PC-3 (cell line): ENCODE results near the gene SDK2. TPM values are rescaled to one million over a fixed set of nuclear protein-coding genes. Genes with fewer than 3 reads are reported as not detected.

Experiments
- ATAC-seq: fragments of 200-7000 bp; cut with Tn5 transposase; 2 replicates; pipeline ENCODE4 v1.9.1; 2020; ENCODE audit warnings: mild to moderate bottlenecking, moderate library complexity
- BruUV-seq: library from RNA; stranded (reverse); fragments of 400-500 nt; replicated peaks from 2 replicates; lab custom pipeline; 2021; lab: Mats Ljungman, UMichigan
- CTCF ChIA-PET: fragments of 300-600 bp; sonication (Branson Sonifier 250); formaldehyde crosslinking; loops from one replicate; lab custom pipeline; 2022; ENCODE audit warnings: antibody characterized with exemption; lab: Charles Lee
- POLR2A ChIA-PET: fragments of 300-600 bp; sonication (Branson Sonifier 250); formaldehyde crosslinking; loops from one replicate; lab custom pipeline; 2022; ENCODE audit warnings: antibody characterized with exemption; ENCODE audit not compliant: unreplicated experiment; lab: Charles Lee
- DNase-seq: peaks from one replicate; pipeline ENCODE4 v3.0.0-alpha.2; 2015
- H2AFZ ChIP-seq: fragments of 300-600 bp; sonication (generic); 2 replicates; pipeline ENCODE4 v1.6.0; 2016; ENCODE audit warnings: antibody characterized with exemption, low read length
- H3F3A ChIP-seq: fragments of 300-600 bp; sonication (generic); one replicate; pipeline ENCODE4 v1.6.0; 2017; ENCODE audit warnings: antibody characterized with exemption, low read length, control low read depth, mild to moderate bottlenecking; ENCODE audit not compliant: unreplicated experiment
- H3K27ac ChIP-seq: fragments of 300-600 bp; sonication (generic); 2 replicates; pipeline ENCODE4 v1.5.1; 2016; ENCODE audit warnings: mild to moderate bottlenecking, low read length
- H3K27me3 ChIP-seq: fragments of 300-600 bp; sonication (generic); 2 replicates; pipeline ENCODE4 v1.6.1; 2016; ENCODE audit warnings: low read length, mixed read lengths
- H3K36me3 ChIP-seq: fragments of 300-600 bp; sonication (generic); 2 replicates; pipeline ENCODE4 v1.6.1; 2016; ENCODE audit warnings: low read depth, mixed run types, low read length, mixed read lengths
- H3K4me1 ChIP-seq: fragments of 300-600 bp; sonication (generic); 2 replicates; pipeline ENCODE4 v1.5.1; 2016; ENCODE audit warnings: low read length; ENCODE audit not compliant: insufficient read depth
- H3K4me2 ChIP-seq: fragments of 300-600 bp; sonication (generic); 2 replicates; pipeline ENCODE4 v1.6.0; 2016; ENCODE audit warnings: low read length
- H3K4me3 ChIP-seq: fragments of 300-600 bp; sonication (generic); 2 replicates; pipeline ENCODE4 v1.5.1; 2016; ENCODE audit warnings: mild to moderate bottlenecking, low read length, mixed read lengths
- H3K79me2 ChIP-seq: fragments of 300-600 bp; sonication (generic); 2 replicates; pipeline ENCODE4 v1.6.1; 2017; ENCODE audit warnings: low read length, mixed read lengths
- H3K9ac ChIP-seq: fragments of 300-600 bp; sonication (generic); 2 replicates; pipeline ENCODE4 v1.6.0; 2016; ENCODE audit warnings: mild to moderate bottlenecking, low read length
- H3K9me2 ChIP-seq: fragments of 300-600 bp; sonication (generic); replicated peaks from 2 replicates; pipeline ENCODE4 v1.6.1; 2016; ENCODE audit warnings: mixed run types, low read length, mixed read lengths
- H3K9me3 ChIP-seq: fragments of 300-600 bp; sonication (generic); 2 replicates; pipeline ENCODE4 v1.6.1; 2016; ENCODE audit warnings: low read length, mixed read lengths
- H4K20me1 ChIP-seq: fragments of 300-600 bp; sonication (generic); 2 replicates; pipeline ENCODE4 v1.6.1; 2016; ENCODE audit warnings: low read length, mixed read lengths
- EZH2 ChIP-seq: fragments of 300-600 bp; sonication (generic); IDR thresholded peaks from one replicate; pipeline ENCODE4 v1.6.1; 2017; ENCODE audit warnings: antibody characterized with exemption, mild to moderate bottlenecking, low read length; ENCODE audit not compliant: unreplicated experiment
- EZH2phosphoT487 ChIP-seq: fragments of 300-600 bp; sonication (generic); IDR thresholded peaks from 2 replicates; pipeline ENCODE4 v1.6.1; 2018; ENCODE audit warnings: mild to moderate bottlenecking, antibody characterized with exemption, low read length, borderline replicate concordance
- intact Hi-C: fragments of 100-400 bp; cut with micrococcal nuclease; formaldehyde crosslinking; loops from 2 replicates; pipeline ENCODE4 v1.9.0; 2023
- total RNA-seq: library from RNA; depleted of rRNA; stranded (reverse); fragments of >200 nt; gene quantifications from 2 replicates; pipeline ENCODE4 v1.2.3, GENCODE V29; 2014
- TF ChIP-seq, protein P1 (sequence below): fragments of 300-600 bp; sonication (generic); conservative IDR thresholded peaks from 2 replicates; pipeline ENCODE4 v1.5.1; 2017; ENCODE audit warnings: antibody characterized with exemption, low read depth, mild to moderate bottlenecking, low read length

SDK2 gene
- total RNA-seq, 1 experiment from 2014 or later, result 0.07 TPM

DNA sequence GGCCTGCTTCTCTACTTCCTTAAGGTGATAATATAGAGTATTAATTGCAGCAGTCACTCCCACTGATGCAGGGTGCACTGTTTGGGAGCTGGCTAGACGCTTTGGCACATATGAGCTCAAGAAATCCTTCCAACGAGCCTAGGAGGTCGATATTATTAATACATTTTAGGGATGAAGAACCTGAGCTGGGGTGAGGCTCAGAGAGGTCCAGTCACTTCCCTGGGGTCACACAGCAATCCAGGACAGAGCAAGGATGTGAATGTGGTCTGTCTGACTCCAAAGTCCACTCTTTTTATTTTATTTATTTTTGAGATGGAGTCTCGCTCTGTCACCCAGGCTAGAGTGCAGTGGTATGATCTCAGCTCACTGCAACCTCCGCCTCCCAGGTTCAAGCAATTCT is 176.0 kb downstream of the SDK2 start:
- Histone ChIP-seq H3K9me2 (no peaks in the 10 kb centered on the region), H3K4me3 (no peak overlapping the region), H2AFZ (no peak overlapping the region), H3K9ac (no peak overlapping the region), H3K9me3 (no peaks in the 10 kb centered on the region), H3K79me2 (no peaks in the 10 kb centered on the region), H4K20me1 (no peaks in the 10 kb centered on the region), H3K36me3 (no peaks in the 10 kb centered on the region), H3K27ac (no peak overlapping the region), H3K27me3 (peaks cover 51% of the 10 kb centered on the region), H3F3A (no peaks in the 10 kb centered on the region), H3K4me2 (no peak overlapping the region), H3K4me1 (no peaks in the 10 kb centered on the region)
- no peak for DNase-seq
- no peak for ATAC-seq
- BruUV-seq, result no TSS peak
- TF ChIP-seq, protein P1, sequence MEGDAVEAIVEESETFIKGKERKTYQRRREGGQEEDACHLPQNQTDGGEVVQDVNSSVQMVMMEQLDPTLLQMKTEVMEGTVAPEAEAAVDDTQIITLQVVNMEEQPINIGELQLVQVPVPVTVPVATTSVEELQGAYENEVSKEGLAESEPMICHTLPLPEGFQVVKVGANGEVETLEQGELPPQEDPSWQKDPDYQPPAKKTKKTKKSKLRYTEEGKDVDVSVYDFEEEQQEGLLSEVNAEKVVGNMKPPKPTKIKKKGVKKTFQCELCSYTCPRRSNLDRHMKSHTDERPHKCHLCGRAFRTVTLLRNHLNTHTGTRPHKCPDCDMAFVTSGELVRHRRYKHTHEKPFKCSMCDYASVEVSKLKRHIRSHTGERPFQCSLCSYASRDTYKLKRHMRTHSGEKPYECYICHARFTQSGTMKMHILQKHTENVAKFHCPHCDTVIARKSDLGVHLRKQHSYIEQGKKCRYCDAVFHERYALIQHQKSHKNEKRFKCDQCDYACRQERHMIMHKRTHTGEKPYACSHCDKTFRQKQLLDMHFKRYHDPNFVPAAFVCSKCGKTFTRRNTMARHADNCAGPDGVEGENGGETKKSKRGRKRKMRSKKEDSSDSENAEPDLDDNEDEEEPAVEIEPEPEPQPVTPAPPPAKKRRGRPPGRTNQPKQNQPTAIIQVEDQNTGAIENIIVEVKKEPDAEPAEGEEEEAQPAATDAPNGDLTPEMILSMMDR, result no peak
- TF ChIP-seq EZH2phosphoT487, result no peak
- TF ChIP-seq EZH2, result no peak
- intact Hi-C loops, result no loop called here
- ChIA-PET POLR2A (no interaction called here), CTCF (no interaction called here)

DNA sequence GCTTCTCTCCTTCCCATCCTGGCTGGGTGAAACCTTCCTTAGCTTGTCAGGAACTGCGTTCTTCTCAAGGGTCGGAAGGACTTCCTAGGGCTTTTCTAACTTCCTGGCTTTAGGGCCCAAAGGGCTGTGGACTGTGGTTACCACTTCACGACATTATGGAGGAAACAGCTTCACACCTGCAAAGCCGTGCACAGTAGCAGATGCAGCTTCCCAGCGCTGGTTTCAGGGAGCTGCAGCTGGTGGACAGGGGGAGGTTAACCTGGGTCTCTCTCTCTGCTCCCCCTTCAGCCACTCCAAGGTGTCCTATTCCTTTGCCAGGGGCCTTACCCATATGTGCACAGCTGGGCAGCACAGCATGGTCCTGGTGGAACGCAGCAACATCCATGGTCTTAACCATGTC is 176.6 kb downstream of the SDK2 start:
- ChIA-PET CTCF (no interaction called here), POLR2A (no interaction called here)
- no peak overlapping the region for H2AFZ ChIP-seq
- BruUV-seq, result no TSS peak
- no peaks in the 10 kb centered on the region for H3K4me1 ChIP-seq
- H3K4me2 ChIP-seq, result no peak overlapping the region
- no peak overlapping the region for H3K4me3 ChIP-seq
- no peaks in the 10 kb centered on the region for H3K36me3 ChIP-seq
- no peak overlapping the region for H3K9ac ChIP-seq
- TF ChIP-seq EZH2, result no peak
- no peaks in the 10 kb centered on the region for H3K9me2 ChIP-seq
- H3F3A ChIP-seq, result no peaks in the 10 kb centered on the region
- no peaks in the 10 kb centered on the region for H3K79me2 ChIP-seq
- ATAC-seq (no peak), DNase-seq (no peak)
- peaks cover 51% of the 10 kb centered on the region for H3K27me3 ChIP-seq
- intact Hi-C loops, result no loop called here
- H4K20me1 ChIP-seq, result no peaks in the 10 kb centered on the region
- H3K27ac ChIP-seq, result no peak overlapping the region
- no peaks in the 10 kb centered on the region for H3K9me3 ChIP-seq

DNA sequence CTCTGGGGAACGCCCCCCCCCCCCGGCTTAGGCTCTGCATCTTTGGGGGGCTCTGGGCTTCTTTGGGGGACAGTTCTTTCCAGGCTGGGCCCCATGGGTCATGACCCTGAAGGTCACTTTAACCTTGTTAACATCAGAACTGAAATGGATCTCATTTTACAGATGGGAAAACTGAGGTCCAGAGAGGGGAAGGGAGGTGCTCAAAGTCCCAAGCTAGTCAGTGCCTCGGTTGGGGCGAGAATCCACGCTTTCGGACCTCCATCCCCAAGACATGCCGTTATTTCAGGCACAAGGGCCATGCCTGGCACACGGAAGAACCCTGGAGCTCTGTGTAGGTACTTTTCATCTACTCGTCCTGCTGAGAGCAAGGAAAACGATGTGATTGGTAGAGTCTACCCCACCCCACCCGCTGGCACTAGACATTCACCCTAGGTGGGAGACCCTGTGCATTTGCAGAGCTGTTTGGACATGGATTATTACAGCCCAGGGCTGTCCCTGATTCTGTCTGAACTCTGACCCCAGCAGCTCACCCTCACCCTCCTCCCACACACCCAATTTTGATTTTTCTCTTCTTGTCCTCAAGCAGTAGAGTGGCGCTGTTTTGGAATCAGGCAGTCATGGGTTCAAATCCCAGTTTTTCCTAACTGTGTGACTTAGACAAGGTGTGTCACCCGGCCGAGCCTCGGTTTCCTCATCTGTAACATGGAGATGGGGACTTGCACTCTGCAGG is 177.4 kb downstream of the SDK2 start:
- Histone ChIP-seq H3K79me2 (no peaks in the 10 kb centered on the region), H3K9me2 (no peaks in the 10 kb centered on the region), H3K36me3 (no peaks in the 10 kb centered on the region), H3K9ac (no peak overlapping the region), H3K4me2 (no peak overlapping the region), H3F3A (no peaks in the 10 kb centered on the region), H3K4me3 (no peak overlapping the region), H3K27me3 (peaks cover 51% of the 10 kb centered on the region), H3K27ac (no peak overlapping the region), H4K20me1 (no peaks in the 10 kb centered on the region), H2AFZ (no peak overlapping the region), H3K9me3 (no peaks in the 10 kb centered on the region), H3K4me1 (no peaks in the 10 kb centered on the region)
- TF ChIP-seq, protein P1, result no peak
- TF ChIP-seq EZH2phosphoT487 (no peak), EZH2 (no peak)
- CTCF ChIA-PET, result no interaction called here
- no peak for DNase-seq
- no peak for ATAC-seq
- BruUV-seq, result no TSS peak
- intact Hi-C loops, result no loop called here
- POLR2A ChIA-PET, result no interaction called here
